GM18868 (cell line): ENCODE data around the gene OR6J1.
"Not testable (repeated sequence)": the region's sequence is repeated elsewhere in the genome, so short reads cannot be mapped to it uniquely, and the experiment has no call there.

Source experiments
- ATAC-seq: cut with Tn5 transposase; IDR thresholded peaks from one replicate; pipeline ENCODE4 v1.9.1; 2021; ENCODE audit warnings: mild to moderate bottlenecking, moderate library complexity; ENCODE audit not compliant: unreplicated experiment

Gene OR6J1

DNA sequence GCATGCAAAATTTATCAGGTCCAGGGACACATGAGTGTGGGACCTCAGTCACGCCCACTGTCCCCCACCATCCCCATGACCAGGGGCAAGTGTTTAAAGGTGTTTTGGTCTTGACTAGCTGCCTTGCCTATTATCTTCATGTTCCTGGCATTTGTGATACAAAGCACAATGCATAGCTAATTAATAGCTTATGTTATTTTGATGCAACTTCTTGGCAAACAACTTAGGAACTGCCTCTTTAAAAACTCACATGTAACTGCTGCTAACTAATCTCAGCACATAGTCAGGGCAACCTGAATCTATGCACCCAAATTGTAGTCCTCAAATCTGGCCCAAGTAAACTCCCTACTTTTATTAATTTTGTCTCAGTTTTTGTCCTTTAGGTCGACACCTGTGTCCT, 7.4 kb upstream of the OR6J1 start:
- no peak for ATAC-seq

GRCh38 chr14:22650960-22651521, 6.9 kb upstream of the OR6J1 start:
- peak; percentile 76 for ATAC-seq

DNA sequence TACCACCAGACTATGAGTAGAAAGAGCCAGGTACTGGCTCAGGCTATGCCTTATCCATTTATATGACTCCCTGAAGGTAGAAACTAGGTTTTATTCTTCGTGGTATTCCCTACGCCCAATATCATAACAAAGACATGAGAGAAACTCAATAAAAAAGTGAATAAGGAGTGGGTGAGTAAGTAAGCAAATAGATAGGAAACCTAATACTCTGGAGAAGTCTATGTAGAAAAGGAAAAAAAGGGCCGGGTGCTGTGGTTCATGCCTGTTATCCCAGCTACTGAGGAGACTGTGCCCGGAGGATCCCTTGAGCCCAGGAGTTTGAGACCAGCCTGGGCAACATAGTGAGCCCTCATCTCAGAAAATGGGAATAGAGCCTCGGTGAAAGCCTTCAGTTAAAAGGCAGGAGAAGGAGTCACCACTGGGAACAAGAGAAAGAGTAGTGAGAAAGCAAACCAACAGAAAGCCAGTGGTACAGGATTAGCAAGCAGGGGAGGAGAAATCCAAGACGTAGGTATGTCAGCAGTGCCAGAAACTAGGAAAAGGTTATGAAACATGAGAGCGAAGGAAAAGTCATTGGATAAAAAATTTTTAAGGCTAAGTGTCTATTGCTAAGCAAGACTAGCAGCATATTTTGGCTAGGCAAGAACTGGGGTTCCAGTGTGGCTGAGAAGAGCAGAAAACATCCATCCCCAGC, 6.0 kb upstream of the OR6J1 start:
- no peak for ATAC-seq

- ATAC-seq: no peak
Measured at GRCh38 chr14:22648506-22648905, 4.4 kb upstream of the OR6J1 start.

- ATAC-seq: no peak
Measured at GRCh38 chr14:22646570-22647254, 2.6 kb upstream of the OR6J1 start.

GRCh38 chr14:22641846-22642245, 2.3 kb downstream of the OR6J1 start:
- no peak for ATAC-seq

DNA sequence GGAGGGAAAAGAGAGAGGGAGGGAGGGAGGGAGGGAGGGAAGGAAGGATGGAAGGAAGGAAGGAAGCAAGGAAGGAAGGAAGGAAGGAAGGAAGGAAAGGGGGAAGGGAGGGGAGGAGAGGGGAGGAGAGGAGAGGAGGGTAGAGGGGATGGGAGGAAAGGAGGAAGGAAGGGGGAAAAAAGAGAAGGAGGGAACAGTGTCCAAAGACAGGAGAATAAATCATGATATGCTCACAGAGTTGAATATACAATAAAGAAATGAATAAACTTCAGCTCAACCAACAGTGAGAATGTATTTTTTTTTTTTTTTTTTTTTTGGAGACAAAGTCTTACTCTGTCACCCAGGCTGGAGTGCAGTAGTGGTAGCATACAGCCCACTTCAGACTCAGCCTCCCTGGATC, 4.0 kb downstream of the OR6J1 start:
- no peak for ATAC-seq

- ATAC-seq: not testable (repeated sequence)
Measured at GRCh38 chr14:22635980-22636379, 8.2 kb downstream of the OR6J1 start.

- no peak for ATAC-seq
Measured at GRCh38 chr14:22634233-22634900, 9.8 kb downstream of the OR6J1 start.

GRCh38 chr14:22630486-22630885, 13.7 kb downstream of the OR6J1 start:
- ATAC-seq: no peak

- no peak for ATAC-seq
Measured at GRCh38 chr14:22630066-22630465, 14.1 kb downstream of the OR6J1 start.

DNA sequence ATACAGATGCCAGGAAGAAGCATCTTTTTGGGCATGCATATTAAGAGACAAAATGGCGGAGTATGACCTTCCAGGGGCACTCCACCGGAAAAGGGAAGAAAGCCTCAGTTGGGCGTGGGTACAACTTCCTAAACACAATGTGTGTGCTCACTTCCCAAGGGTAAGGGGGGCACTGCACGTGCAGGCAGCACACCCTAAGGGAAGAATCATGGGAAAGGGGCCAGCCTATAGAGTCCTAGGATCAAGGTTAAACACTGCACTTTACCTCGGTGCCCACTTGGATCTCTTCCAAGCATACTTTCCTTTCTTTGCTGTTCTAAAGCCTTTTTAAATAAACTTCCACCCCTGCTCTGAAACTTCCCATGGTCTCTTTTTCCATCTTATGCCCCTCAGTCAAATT, 14.8 kb downstream of the OR6J1 start:
- ATAC-seq: no peak

GRCh38 chr14:22627506-22628263, 16.5 kb downstream of the OR6J1 start:
- ATAC-seq: no peak

- ATAC-seq: no peak
Measured at GRCh38 chr14:22626590-22626989, 17.6 kb downstream of the OR6J1 start.

DNA sequence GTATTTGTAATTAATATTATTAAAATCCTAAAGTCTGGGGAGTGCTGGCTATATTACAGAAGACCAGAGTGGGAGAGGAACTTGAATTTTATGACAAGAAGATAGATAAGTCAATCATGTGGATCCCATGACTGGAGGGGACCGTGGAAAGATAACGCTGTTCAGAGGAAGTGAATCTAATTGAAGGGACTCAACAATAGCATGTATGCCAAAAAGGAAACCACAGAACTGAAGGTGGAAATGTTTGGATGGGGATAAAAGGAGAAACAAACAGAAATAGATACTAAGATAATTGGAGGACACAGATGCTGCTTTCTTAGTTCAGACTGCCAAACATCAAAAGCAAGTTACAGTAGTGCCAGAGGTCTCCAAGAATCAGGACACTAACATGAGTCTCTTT, 21.1 kb downstream of the OR6J1 start:
- ATAC-seq: no peak

GRCh38 chr14:22622255-22622654, 21.9 kb downstream of the OR6J1 start:
- ATAC-seq: no peak

- not testable (repeated sequence) for ATAC-seq
Measured at GRCh38 chr14:22615765-22616164, 28.4 kb downstream of the OR6J1 start.

GRCh38 chr14:22614240-22614799, 29.8 kb downstream of the OR6J1 start:
- ATAC-seq: peak; percentile 55

DNA sequence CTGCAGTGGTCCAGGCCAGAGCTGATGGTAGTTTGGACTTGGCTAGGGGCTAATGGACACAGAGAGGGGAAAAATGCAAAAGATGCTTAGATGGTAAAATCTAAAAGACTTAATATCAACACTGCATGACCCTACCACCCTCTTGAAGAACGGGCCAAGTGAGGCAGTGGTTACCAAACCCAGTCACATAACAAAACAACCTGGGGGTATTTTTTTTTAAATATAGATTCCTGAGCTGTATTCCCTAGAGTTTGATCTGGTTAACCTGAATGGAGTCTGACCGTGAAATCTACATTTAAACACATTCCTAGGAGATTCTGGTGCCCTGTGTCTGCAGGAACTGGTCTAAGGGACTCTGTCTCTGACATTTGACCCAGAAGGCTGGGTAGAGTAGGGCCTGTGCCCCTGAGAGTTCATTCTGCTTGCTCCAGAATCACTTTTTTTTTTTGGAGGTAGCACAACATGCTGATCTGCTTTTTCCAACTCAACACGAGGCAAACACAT, 30.4 kb downstream of the OR6J1 start:
- ATAC-seq: no peak

DNA sequence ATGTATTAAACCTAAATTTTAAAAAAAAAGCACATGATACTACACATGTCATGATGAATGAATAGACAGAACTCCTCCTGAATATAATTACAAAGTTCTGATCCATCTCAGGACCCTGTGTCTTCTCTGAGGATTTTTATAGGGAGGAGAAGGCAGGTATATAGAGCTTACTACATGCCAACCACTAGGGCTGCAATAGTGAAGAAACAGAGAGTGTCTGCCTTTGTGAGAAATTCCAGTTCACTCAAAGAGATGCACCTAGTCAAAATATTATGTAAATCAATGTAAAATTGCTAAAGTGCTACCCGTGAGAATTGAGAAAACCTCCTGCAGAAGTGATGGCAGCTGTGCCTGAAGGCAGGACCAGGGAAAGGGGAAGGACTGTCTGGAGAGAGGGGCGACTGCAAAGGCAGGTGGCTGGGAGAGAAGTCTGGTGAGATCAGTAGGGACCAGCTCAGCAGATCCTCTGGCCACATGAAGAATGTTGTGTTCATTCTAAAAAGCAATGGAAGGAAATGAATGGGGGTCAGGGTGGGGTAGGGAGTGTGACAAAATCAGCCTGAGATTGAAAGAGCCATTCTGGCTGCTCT, 31.0 kb downstream of the OR6J1 start:
- no peak for ATAC-seq
